CD4-positive, alpha-beta T cell treated with Interleukin-15 for 4 hours (primary cell): Measurements from ENCODE around the gene PRKAR1B.

Experiments
- DNase-seq: peaks from one replicate; pipeline ENCODE4 v3.0.0-alpha.2; 2020; ENCODE audit warnings: low spot score

PRKAR1B gene

GRCh38 chr7:589781-590575, 137.1 kb downstream of the PRKAR1B start:
- DNase-seq: no peak

GRCh38 chr7:587767-588166, 139.3 kb downstream of the PRKAR1B start:
- no peak for DNase-seq

GRCh38 chr7:586494-586893, 140.6 kb downstream of the PRKAR1B start:
- DNase-seq: no peak

- DNase-seq: no peak
Measured at GRCh38 chr7:585873-586272, 141.2 kb downstream of the PRKAR1B start.

GRCh38 chr7:585229-585711, 141.8 kb downstream of the PRKAR1B start:
- peak; percentile 43 for DNase-seq

GRCh38 chr7:584820-585219, 142.3 kb downstream of the PRKAR1B start:
- DNase-seq: no peak

- DNase-seq: peak; percentile 89
Measured at GRCh38 chr7:584122-584465, 143.0 kb downstream of the PRKAR1B start.

- no peak for DNase-seq
Measured at GRCh38 chr7:583410-584121, 143.5 kb downstream of the PRKAR1B start.

- DNase-seq: no peak
Measured at GRCh38 chr7:582931-583330, 144.2 kb downstream of the PRKAR1B start.

GRCh38 chr7:582081-582835, 144.8 kb downstream of the PRKAR1B start:
- DNase-seq: no peak

GRCh38 chr7:578386-578785, 148.7 kb downstream of the PRKAR1B start:
- no peak for DNase-seq

- no peak for DNase-seq
Measured at GRCh38 chr7:577741-578370, 149.2 kb downstream of the PRKAR1B start.

- DNase-seq: no peak
Measured at GRCh38 chr7:577278-577665, 149.8 kb downstream of the PRKAR1B start.

GRCh38 chr7:576524-577277, 150.4 kb downstream of the PRKAR1B start:
- no peak for DNase-seq

GRCh38 chr7:575425-576366, 151.4 kb downstream of the PRKAR1B start:
- no peak for DNase-seq

GRCh38 chr7:574661-575395, 152.3 kb downstream of the PRKAR1B start:
- no peak for DNase-seq

- DNase-seq: no peak
Measured at GRCh38 chr7:573933-574381, 153.1 kb downstream of the PRKAR1B start.

- DNase-seq: no peak
Measured at GRCh38 chr7:573269-573932, 153.7 kb downstream of the PRKAR1B start.
